ENCODE data around the gene PRDM11.

PRDM11 gene

GRCh38 chr11:45155627-45156180 is 9.3 kb downstream of the PRDM11 start:
- TF ChIP-seq CTCF (IDR thresholded peaks at IDR 0.05), result no peak

GRCh38 chr11:45156201-45156600 is 9.8 kb downstream of the PRDM11 start:
- no peak for TF ChIP-seq CTCF (IDR thresholded peaks at IDR 0.05)

- no peak for TF ChIP-seq CTCF (IDR thresholded peaks at IDR 0.05)
Measured at GRCh38 chr11:45156741-45157140, 10.3 kb downstream of the PRDM11 start.

- no peak for TF ChIP-seq CTCF (IDR thresholded peaks at IDR 0.05)
Measured at GRCh38 chr11:45157247-45158209, 11.1 kb downstream of the PRDM11 start.

GRCh38 chr11:45158210-45158731 is 11.8 kb downstream of the PRDM11 start:
- no peak for TF ChIP-seq CTCF (IDR thresholded peaks at IDR 0.05)

- no peak for TF ChIP-seq CTCF (IDR thresholded peaks at IDR 0.05)
Measured at GRCh38 chr11:45158891-45159605, 12.6 kb downstream of the PRDM11 start.

- TF ChIP-seq CTCF (IDR thresholded peaks at IDR 0.05), result no peak
Measured at GRCh38 chr11:45159781-45160365, 13.4 kb downstream of the PRDM11 start.
